ENCODE measurements around the gene TBC1D10B.

The TBC1D10B gene

GRCh38 chr16:30376461-30376902 is 6.2 kb upstream of the TBC1D10B start:
- DNase-seq (ENCODE audit: low read depth), result no peak
- no peak overlapping the region for H3K4me3 ChIP-seq (ENCODE audit: low read length)
- TF ChIP-seq, protein P1, sequence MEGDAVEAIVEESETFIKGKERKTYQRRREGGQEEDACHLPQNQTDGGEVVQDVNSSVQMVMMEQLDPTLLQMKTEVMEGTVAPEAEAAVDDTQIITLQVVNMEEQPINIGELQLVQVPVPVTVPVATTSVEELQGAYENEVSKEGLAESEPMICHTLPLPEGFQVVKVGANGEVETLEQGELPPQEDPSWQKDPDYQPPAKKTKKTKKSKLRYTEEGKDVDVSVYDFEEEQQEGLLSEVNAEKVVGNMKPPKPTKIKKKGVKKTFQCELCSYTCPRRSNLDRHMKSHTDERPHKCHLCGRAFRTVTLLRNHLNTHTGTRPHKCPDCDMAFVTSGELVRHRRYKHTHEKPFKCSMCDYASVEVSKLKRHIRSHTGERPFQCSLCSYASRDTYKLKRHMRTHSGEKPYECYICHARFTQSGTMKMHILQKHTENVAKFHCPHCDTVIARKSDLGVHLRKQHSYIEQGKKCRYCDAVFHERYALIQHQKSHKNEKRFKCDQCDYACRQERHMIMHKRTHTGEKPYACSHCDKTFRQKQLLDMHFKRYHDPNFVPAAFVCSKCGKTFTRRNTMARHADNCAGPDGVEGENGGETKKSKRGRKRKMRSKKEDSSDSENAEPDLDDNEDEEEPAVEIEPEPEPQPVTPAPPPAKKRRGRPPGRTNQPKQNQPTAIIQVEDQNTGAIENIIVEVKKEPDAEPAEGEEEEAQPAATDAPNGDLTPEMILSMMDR (conservative IDR thresholded peaks at IDR 0.05; ENCODE audit: low read length), result no peak

GRCh38 chr16:30375864-30376263 is 5.6 kb upstream of the TBC1D10B start:
- no peak overlapping the region for H3K4me3 ChIP-seq (ENCODE audit: low read length)
- DNase-seq (ENCODE audit: low read depth), result no peak
- TF ChIP-seq, protein P1 (conservative IDR thresholded peaks at IDR 0.05; ENCODE audit: low read length), result no peak

DNA sequence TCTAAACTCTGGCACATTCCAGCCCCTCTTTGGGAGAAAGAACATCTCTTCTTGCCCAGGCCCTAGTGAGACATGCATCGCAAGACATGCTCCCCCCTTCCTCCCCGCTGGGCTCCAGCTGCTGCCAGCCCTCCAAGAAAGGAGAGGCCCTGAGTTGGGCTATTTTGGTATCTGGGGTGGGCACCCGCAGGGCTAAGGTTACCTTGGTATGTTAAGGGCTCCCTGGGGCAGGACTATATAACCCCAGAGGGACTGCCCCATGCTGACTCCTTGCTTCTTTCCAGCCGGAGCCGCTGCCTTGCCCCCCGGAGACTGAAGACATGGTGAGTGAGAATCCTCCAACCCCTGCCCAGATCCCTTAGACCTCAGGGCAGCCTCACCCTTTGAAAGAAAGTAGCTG is 4.2 kb upstream of the TBC1D10B start, which contains the start of gene MYL11:
TSS of gene MYL11 (plus strand) at position 265 of the 400 bp plus-strand sequence. CDS start at position 321, 56 bp downstream.
- no peak within 1 kb of the TSS for H3K4me3 ChIP-seq (ENCODE audit: low read length)
- TF ChIP-seq, protein P1 (conservative IDR thresholded peaks at IDR 0.05; ENCODE audit: low read length), result no peak
- DNase-seq (ENCODE audit: low read depth), result no peak

DNA sequence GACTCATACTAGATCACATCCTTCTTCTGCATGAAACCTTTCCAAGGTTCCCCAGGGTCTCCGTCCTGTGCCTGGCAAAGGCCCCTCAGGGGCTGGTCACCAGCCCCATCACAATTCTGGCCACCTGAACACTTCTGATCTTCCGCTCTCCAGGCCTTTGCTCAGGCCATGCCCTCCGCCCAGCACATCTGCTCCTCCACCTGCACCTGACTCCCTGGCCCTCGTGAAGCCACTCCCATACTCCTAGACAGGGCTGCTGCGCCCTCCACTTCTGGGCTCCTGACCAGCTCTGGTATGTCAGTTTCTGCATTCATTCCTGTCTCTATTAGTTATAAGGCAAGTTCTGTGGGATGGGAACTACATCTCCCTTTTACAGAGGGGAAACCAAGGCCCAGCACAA is 2.4 kb upstream of the TBC1D10B start:
- TF ChIP-seq, protein P1 (conservative IDR thresholded peaks at IDR 0.05; ENCODE audit: low read length), result no peak
- DNase-seq (ENCODE audit: low read depth), result no peak
- H3K4me3 ChIP-seq (ENCODE audit: low read length), result no peak overlapping the region

- H3K4me3 ChIP-seq (ENCODE audit: low read length), result no peak overlapping the region
- no peak for DNase-seq (ENCODE audit: low read depth)
- TF ChIP-seq, protein P1 (conservative IDR thresholded peaks at IDR 0.05; ENCODE audit: low read length), result no peak
Observed at GRCh38 chr16:30372038-30372712, 1.9 kb upstream of the TBC1D10B start.

DNA sequence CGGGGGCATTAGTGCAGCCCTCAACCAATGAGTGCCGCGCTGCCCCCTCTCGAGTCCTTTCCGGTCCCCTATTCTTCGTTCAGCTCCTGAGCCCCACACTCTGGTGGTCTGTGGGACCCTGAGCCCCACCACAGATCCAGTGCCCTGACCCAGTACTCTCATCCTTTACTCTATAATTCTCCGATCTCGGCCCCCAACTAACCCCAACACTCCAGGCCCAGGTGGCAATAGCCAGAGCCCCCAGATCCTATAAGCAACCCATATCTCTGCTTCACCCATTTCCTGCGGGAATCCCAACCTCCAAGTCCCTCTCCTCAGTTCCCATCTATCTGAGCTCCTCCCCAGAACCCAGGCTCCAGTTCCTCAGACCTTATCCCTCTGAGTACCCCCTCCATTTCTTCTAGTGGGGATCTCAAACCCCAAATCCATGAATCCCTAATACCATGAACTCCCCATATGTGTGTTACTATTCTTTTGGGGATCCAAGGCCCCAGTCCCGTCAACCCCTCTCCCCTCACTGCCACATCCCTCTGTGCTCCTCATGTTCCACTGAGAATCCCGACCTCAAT is 1.0 kb upstream of the TBC1D10B start:
- TF ChIP-seq, protein P1 (conservative IDR thresholded peaks at IDR 0.05; ENCODE audit: low read length), result no peak
- peak overlapping the region; percentile 71 for H3K4me3 ChIP-seq (ENCODE audit: low read length)
- no peak for DNase-seq (ENCODE audit: low read depth)

DNA sequence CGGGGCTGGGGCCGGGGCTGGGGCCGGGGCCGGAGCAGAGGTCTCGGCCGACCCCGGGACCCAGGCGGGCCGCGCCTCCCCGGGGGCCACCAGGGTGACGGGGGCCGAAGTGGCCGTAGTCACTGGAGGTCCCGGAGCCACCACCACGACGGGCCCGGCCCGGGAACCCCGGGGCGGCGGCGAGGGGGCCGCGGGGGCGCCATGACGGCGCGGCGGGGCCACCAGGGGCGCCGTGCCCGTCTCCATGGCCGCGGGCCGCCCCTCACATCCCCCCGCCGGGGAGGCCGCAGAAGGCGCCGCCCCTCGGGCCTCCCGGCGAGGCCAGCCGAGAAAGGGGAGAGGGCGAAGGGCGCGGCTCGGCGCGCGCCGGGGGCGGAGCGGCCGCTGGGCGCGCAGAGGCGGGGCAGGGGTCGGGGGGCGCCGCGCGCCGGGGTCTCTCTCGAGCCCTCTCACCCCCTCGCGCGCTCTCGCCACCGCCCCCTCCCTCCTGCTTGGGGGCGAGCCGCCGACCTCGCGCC is 297 bp downstream of the TBC1D10B start:
- TF ChIP-seq, protein P1 (conservative IDR thresholded peaks at IDR 0.05; ENCODE audit: low read length), result no peak
- DNase-seq (ENCODE audit: low read depth), result peak; percentile 12
- peak overlapping the region; percentile 88 for H3K4me3 ChIP-seq (ENCODE audit: low read length)

Data from AG10803 (cell line).